DMS53 (cell line): ENCODE measurements around the gene DLGAP1.
"Not testable (repeated sequence)": the region's sequence is repeated elsewhere in the genome, so short reads cannot be mapped to it uniquely, and the experiment has no call there.

Experiments used
- DNase-seq: peaks from one replicate; lab custom pipeline; 2025; lab: John Stamatoyannopoulos, UW

The DLGAP1 gene

GRCh38 chr18:4077721-4078120 lies 377.4 kb downstream of the DLGAP1 start:
- no peak for DNase-seq

- no peak for DNase-seq
Measured at GRCh38 chr18:4077204-4077603, 377.9 kb downstream of the DLGAP1 start.

- no peak for DNase-seq
Measured at GRCh38 chr18:4074647-4075046, 380.5 kb downstream of the DLGAP1 start.

- DNase-seq: no peak
Measured at GRCh38 chr18:4069183-4069582, 385.9 kb downstream of the DLGAP1 start.

- DNase-seq: peak; percentile 85
Measured at GRCh38 chr18:4068552-4069158, 386.5 kb downstream of the DLGAP1 start.

- no peak for DNase-seq
Measured at GRCh38 chr18:4063545-4063944, 391.6 kb downstream of the DLGAP1 start.

- peak; percentile 47 for DNase-seq
Measured at GRCh38 chr18:4060427-4061281, 394.5 kb downstream of the DLGAP1 start.

GRCh38 chr18:4058179-4058578 lies 396.9 kb downstream of the DLGAP1 start:
- no peak for DNase-seq

GRCh38 chr18:4040391-4041092 lies 414.6 kb downstream of the DLGAP1 start:
- no peak for DNase-seq

GRCh38 chr18:4035521-4035920 lies 419.6 kb downstream of the DLGAP1 start:
- DNase-seq: no peak

GRCh38 chr18:4034815-4035214 lies 420.3 kb downstream of the DLGAP1 start:
- DNase-seq: not testable (repeated sequence)

GRCh38 chr18:4026542-4026941 lies 428.6 kb downstream of the DLGAP1 start:
- no peak for DNase-seq

- no peak for DNase-seq
Measured at GRCh38 chr18:4024702-4025101, 430.4 kb downstream of the DLGAP1 start.

- not testable (repeated sequence) for DNase-seq
Measured at GRCh38 chr18:4022749-4023148, 432.4 kb downstream of the DLGAP1 start.

GRCh38 chr18:4020026-4020425 lies 435.1 kb downstream of the DLGAP1 start:
- DNase-seq: peak; percentile 38

GRCh38 chr18:4017480-4017879 lies 437.6 kb downstream of the DLGAP1 start:
- DNase-seq: peak; percentile 59

- no peak for DNase-seq
Measured at GRCh38 chr18:4016391-4017049, 438.6 kb downstream of the DLGAP1 start.

GRCh38 chr18:4007846-4008245 lies 447.3 kb downstream of the DLGAP1 start:
- DNase-seq: no peak

- DNase-seq: peak; percentile 28
Measured at GRCh38 chr18:4004183-4004829, 450.8 kb downstream of the DLGAP1 start.

- DNase-seq: peak; percentile 89
Measured at GRCh38 chr18:3998698-3999333, 456.3 kb downstream of the DLGAP1 start.

- peak; percentile 94 for DNase-seq
Measured at GRCh38 chr18:3995476-3996102, 459.5 kb downstream of the DLGAP1 start.
